Inflammatory macrophage (primary cell): ENCODE results near the gene GPHN.

ENCODE experiments used
- DNase-seq, 2 donors: peaks; one replicate each; pipeline ENCODE4 v3.0.0-alpha.2; 2020 to 2022

Gene GPHN

GRCh38 chr14:67172520-67172919 lies 664.6 kb downstream of the GPHN start:
- no peak for DNase-seq

GRCh38 chr14:67173719-67174118 lies 665.8 kb downstream of the GPHN start:
- DNase-seq = no peak

GRCh38 chr14:67186172-67186768 lies 678.3 kb downstream of the GPHN start:
- DNase-seq = no peak

- no peak for DNase-seq
Measured at GRCh38 chr14:67186789-67187584, 679.0 kb downstream of the GPHN start.

DNA sequence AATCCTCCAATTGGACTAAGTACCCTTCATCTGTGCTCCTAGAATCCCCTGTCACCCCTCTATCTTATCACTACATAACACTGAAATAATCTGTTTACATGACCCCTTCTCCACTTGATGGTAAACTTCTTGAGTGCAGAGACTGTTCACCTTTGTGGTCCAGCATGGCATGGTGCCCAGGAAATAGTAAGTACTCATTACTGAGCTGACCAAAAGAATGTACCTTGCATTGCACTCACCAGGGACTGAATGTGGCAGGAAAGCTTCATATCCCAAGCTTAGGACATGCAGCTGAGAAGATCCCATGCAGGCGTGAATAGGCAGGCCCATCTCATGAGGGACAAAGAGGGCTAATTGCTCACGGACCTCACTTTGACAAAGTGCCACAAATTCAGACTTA lies 679.9 kb downstream of the GPHN start:
- DNase-seq = no peak

DNA sequence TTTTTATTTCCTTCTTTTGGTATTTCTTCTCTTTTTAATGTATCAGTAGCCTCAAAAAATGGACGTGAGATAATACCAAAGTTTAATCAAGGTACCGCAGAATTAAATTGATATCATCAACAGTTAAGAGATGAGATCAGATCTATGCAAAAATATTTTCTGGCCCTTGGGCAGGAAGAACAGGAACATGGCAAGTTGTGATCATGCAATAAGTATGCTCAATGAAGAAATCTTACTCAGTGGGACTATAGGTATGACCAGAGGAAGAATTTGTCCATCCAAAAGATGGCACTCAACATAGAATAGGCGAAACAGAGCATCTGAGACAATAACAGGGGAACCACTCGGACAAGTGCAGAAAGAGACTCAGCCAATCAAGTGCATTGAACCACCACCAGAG lies 680.4 kb downstream of the GPHN start:
- DNase-seq = no peak

- DNase-seq = no peak
Measured at GRCh38 chr14:67191768-67192290, 683.9 kb downstream of the GPHN start.

- DNase-seq = no peak
Measured at GRCh38 chr14:67192366-67192765, 684.4 kb downstream of the GPHN start.

GRCh38 chr14:67195279-67195678 lies 687.3 kb downstream of the GPHN start:
- DNase-seq = no peak

DNA sequence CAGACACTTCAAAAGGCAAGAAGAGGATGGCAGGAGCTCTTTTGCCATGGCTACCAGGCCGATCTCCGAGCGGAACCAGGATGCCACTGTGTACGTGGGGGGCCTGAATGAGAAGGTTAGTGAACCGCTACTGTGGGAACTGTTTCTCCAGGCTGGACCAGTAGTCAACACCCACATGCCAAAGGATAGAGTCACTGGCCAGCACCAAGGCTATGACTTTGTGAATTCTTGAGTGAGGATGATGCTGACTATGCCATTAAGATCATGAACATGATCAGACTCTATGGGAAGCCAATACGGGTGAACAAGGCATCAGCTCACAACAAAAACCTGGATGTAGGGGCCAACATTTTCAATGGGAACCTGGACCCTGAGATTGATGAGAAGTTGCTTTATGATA lies 691.1 kb downstream of the GPHN start:
- no peak for DNase-seq

- DNase-seq = no peak
Measured at GRCh38 chr14:67207810-67208209, 699.9 kb downstream of the GPHN start.

- no peak for DNase-seq
Measured at GRCh38 chr14:67218126-67218525, 710.2 kb downstream of the GPHN start.

GRCh38 chr14:67221248-67221981 lies 713.5 kb downstream of the GPHN start:
- DNase-seq = no peak

DNA sequence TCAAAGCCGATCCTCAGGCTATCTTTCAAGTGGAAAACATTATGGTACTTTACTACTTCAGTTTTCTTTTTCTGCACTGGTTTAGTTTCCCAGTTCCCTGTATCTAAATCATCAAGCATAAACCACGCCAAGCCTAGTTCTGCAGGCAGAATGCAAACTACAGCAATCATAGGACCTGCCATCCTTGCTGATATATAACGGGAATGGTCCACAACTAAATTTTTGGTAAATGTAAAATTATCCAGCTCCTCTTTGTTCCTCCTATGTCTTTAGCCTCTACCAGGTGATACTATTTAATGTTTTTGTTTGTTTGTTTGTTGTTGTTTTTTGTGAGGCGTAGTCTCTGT lies 714.0 kb downstream of the GPHN start:
- DNase-seq = no peak

- no peak for DNase-seq
Measured at GRCh38 chr14:67225523-67225922, 717.6 kb downstream of the GPHN start.

GRCh38 chr14:67228325-67228984 lies 720.5 kb downstream of the GPHN start:
- no peak for DNase-seq
